HEK293 (cell line): ENCODE data around the gene RAB7A.

Experiments used
- CTCF ChIA-PET: fragments of 350-600 bp; formaldehyde crosslinking; extraction: SDS; loops from one replicate; lab custom pipeline; 2021; ENCODE audit warnings: antibody characterized with exemption; lab: Yijun Ruan, JAX
- POLR2A ChIA-PET: fragments of 300-600 bp; formaldehyde crosslinking; extraction: SDS; loops from one replicate; lab custom pipeline; 2020; ENCODE audit warnings: antibody characterized with exemption, inconsistent platforms; lab: Yijun Ruan, JAX
- H3K27ac ChIP-seq: fragments of 200-500 bp; sonication (Bioruptor generic); 2 replicates; pipeline ENCODE4 v1.5.1; 2014; ENCODE audit warnings: low read depth, low read length, control low read depth, inconsistent platforms; ENCODE audit errors: extremely low read depth
- H3K36me3 ChIP-seq, 2 experiments: fragments of 200-500 bp in 1 of 2; sonication (Bioruptor generic) in 1 of 2; 1 replicate in 1 of 2; 2 replicates in 1 of 2; pipeline ENCODE4 v1.5.1; 2014 to 2017; ENCODE audit warnings: inconsistent platforms in 2 of 2, low read length in 2 of 2; ENCODE audit not compliant: control insufficient read depth in 2 of 2, insufficient read depth in 1 of 2
- H3K4me1 ChIP-seq: fragments of 200-500 bp; sonication (Bioruptor generic); 2 replicates; pipeline ENCODE4 v1.5.1; 2014; ENCODE audit warnings: mild to moderate bottlenecking, low read length, inconsistent platforms; ENCODE audit not compliant: control insufficient read depth, insufficient read depth
- H3K4me3 ChIP-seq: 2 replicates; pipeline ENCODE4 v1.5.1; 2011; ENCODE audit warnings: low read depth, mild to moderate bottlenecking, control low read depth, low read length, moderate library complexity
- H3K9me3 ChIP-seq: fragments of 200-500 bp; sonication (Bioruptor generic); 2 replicates; pipeline ENCODE4 v1.5.1; 2014; ENCODE audit warnings: low read depth, low read length, inconsistent platforms; ENCODE audit not compliant: control insufficient read depth, insufficient read depth
- IKZF3 ChIP-seq: fragments of 450-650 bp; IDR thresholded peaks from 2 replicates; pipeline ENCODE4 v1.5.0; 2018; ENCODE audit warnings: missing biosample characterization, mild to moderate bottlenecking, missing genetic modification characterization, moderate library complexity
- MZF1 ChIP-seq: fragments of 450-650 bp; formaldehyde crosslinking; IDR thresholded peaks from 2 replicates; pipeline ENCODE4 v1.5.1; 2017; ENCODE audit warnings: missing biosample characterization, missing genetic modification characterization, borderline replicate concordance
- PRDM10 ChIP-seq: fragments of 450-650 bp; formaldehyde crosslinking; IDR thresholded peaks from 2 replicates; pipeline ENCODE4 v1.5.1; 2016; ENCODE audit warnings: missing biosample characterization, missing genetic modification characterization
- REST ChIP-seq: fragments of 450-650 bp; formaldehyde crosslinking; IDR thresholded peaks from 2 replicates; pipeline ENCODE4 v1.5.1; 2016; ENCODE audit warnings: missing biosample characterization, missing genetic modification characterization
- SETDB1 ChIP-seq: IDR thresholded peaks from one replicate; pipeline ENCODE4 v1.6.1; 2017; ENCODE audit warnings: mild to moderate bottlenecking, low read length, moderate library complexity, mixed read lengths; ENCODE audit not compliant: insufficient read length
- ZBTB17 ChIP-seq: fragments of 450-650 bp; formaldehyde crosslinking; IDR thresholded peaks from 2 replicates; pipeline ENCODE4 v1.5.1; 2016; ENCODE audit warnings: missing biosample characterization, missing genetic modification characterization
- ZBTB48 ChIP-seq: fragments of 450-650 bp; formaldehyde crosslinking; IDR thresholded peaks from 2 replicates; pipeline ENCODE4 v1.5.1; 2016; ENCODE audit warnings: missing biosample characterization, missing genetic modification characterization
- ZEB2 ChIP-seq: fragments of 450-650 bp; formaldehyde crosslinking; IDR thresholded peaks from 2 replicates; pipeline ENCODE4 v1.5.1; 2016; ENCODE audit warnings: missing biosample characterization, missing genetic modification characterization
- ZNF155 ChIP-seq: fragments of 450-650 bp; formaldehyde crosslinking; IDR thresholded peaks from 2 replicates; pipeline ENCODE4 v1.5.1; 2016; ENCODE audit warnings: missing biosample characterization, missing genetic modification characterization
- ZNF175 ChIP-seq: fragments of 450-650 bp; formaldehyde crosslinking; IDR thresholded peaks from 2 replicates; pipeline ENCODE4 v1.5.1; 2016; ENCODE audit warnings: missing biosample characterization, missing genetic modification characterization
- ZNF19 ChIP-seq: fragments of 450-650 bp; formaldehyde crosslinking; IDR thresholded peaks from 2 replicates; pipeline ENCODE4; 2016; ENCODE audit warnings: missing biosample characterization, missing genetic modification characterization, low read depth
- ZNF23 ChIP-seq: fragments of 450-650 bp; formaldehyde crosslinking; IDR thresholded peaks from 2 replicates; pipeline ENCODE4 v1.5.1; 2016; ENCODE audit warnings: missing biosample characterization, missing genetic modification characterization, borderline replicate concordance
- ZNF335 ChIP-seq: fragments of 450-650 bp; formaldehyde crosslinking; conservative IDR thresholded peaks from 2 replicates; pipeline ENCODE4 v1.5.1; 2016; ENCODE audit warnings: missing biosample characterization, missing genetic modification characterization
- ZNF37A ChIP-seq: fragments of 450-650 bp; IDR thresholded peaks from 2 replicates; pipeline ENCODE4 v1.5.1; 2018; ENCODE audit warnings: missing biosample characterization, missing genetic modification characterization
- ZNF433 ChIP-seq: fragments of 450-650 bp; formaldehyde crosslinking; IDR thresholded peaks from 2 replicates; pipeline ENCODE4 v1.5.1; 2016; ENCODE audit warnings: missing biosample characterization, missing genetic modification characterization, low read depth
- ZNF48 ChIP-seq: fragments of 450-650 bp; formaldehyde crosslinking; IDR thresholded peaks from 2 replicates; pipeline ENCODE4 v1.5.1; 2016; ENCODE audit warnings: missing biosample characterization, missing genetic modification characterization
- ZNF510 ChIP-seq: fragments of 450-650 bp; formaldehyde crosslinking; IDR thresholded peaks from 2 replicates; pipeline ENCODE4 v1.5.1; 2018; ENCODE audit warnings: mild to moderate bottlenecking, missing genetic modification characterization, missing biosample characterization; ENCODE audit not compliant: insufficient replicate concordance
- ZNF596 ChIP-seq: fragments of 450-650 bp; IDR thresholded peaks from 2 replicates; pipeline ENCODE4 v1.5.0; 2018; ENCODE audit warnings: missing biosample characterization, mild to moderate bottlenecking, missing genetic modification characterization, moderate library complexity
- ZNF677 ChIP-seq: fragments of 450-650 bp; IDR thresholded peaks from 2 replicates; pipeline ENCODE4 v1.5.0; 2018; ENCODE audit warnings: missing biosample characterization, mild to moderate bottlenecking, missing genetic modification characterization, moderate library complexity
- ZXDB ChIP-seq: fragments of 450-650 bp; formaldehyde crosslinking; IDR thresholded peaks from 2 replicates; pipeline ENCODE4 v1.5.1; 2016; ENCODE audit warnings: missing biosample characterization, missing genetic modification characterization
- TF ChIP-seq, protein P1 (sequence below): fragments of 450-650 bp; formaldehyde crosslinking; IDR thresholded peaks from 2 replicates; pipeline ENCODE4 v1.5.1; 2016; ENCODE audit warnings: missing biosample characterization, missing genetic modification characterization

RAB7A gene

GRCh38 chr3:128799653-128800052 lies 73.7 kb downstream of the RAB7A start (continued):
- no peak for TF ChIP-seq REST
- no peak for TF ChIP-seq ZNF677
- no peak for TF ChIP-seq ZBTB48
- TF ChIP-seq ZBTB17 (tag by site-specific recombination): no peak
- no peak for TF ChIP-seq ZNF596 (tag by site-specific recombination)
- no peak for TF ChIP-seq ZEB2 (tag by site-specific recombination)
- TF ChIP-seq PRDM10 (tag by site-specific recombination): no peak
- TF ChIP-seq ZNF23 (tag by site-specific recombination): no peak
- TF ChIP-seq, all 188 proteins: peak for 0

DNA sequence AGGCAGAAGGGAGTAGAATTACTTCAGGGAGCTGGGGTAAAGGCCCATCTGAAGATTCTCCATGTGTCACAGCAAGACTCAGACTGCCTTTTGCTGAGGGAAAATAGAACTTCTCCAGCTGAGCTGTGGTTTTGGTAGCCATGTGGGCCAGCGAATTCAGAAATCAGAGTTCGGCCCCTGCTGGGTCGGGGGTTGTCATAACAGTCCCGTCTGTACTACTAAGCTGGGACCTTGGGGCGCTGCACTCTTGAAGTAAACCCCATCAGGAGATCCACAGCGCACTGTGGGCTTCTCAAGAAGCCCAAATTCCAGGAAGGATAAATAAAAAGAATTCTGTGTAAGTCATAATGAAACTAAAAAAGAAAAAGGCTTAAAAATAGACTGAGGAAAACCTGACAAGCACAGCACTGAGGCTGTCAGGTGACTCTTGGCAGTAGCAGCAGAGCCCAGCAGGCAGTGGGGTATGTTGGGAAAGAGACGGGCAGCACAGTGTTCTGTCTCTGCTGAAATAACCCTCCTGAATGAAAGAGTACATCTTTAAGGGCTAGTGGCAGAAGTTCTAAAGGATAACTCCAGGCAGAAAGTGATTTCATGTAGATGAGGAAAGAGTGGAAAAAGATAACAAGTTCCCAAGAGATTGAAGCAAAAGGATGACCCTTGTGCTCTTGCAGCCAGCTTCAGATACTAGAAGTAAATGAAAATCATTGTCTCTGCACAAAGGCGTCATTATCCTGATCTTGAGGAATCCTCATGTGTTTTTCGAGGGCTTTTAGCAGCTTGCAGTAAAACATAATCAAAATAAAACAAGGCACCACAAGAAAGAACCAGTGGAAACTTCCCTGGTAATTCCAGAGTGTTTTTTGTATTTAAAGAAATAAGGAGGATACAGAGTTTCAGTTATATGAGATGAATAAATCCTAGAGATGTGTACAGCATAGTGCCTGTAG lies 74.5 kb downstream of the RAB7A start:
- ChIA-PET CTCF (interaction anchor here (0.6 to 6.9 kb wide), 4 partner anchors 40 to 354 kb away, joined by 3 to 48 read pairs (median 4); no protein-coding TSS in a partner anchor), POLR2A (no interaction called here)
- H3K27ac ChIP-seq: no peak overlapping the region
- TF ChIP-seq SETDB1: no peak
- no peak for TF ChIP-seq ZNF37A (tag by site-specific recombination)
- TF ChIP-seq, protein P1, sequence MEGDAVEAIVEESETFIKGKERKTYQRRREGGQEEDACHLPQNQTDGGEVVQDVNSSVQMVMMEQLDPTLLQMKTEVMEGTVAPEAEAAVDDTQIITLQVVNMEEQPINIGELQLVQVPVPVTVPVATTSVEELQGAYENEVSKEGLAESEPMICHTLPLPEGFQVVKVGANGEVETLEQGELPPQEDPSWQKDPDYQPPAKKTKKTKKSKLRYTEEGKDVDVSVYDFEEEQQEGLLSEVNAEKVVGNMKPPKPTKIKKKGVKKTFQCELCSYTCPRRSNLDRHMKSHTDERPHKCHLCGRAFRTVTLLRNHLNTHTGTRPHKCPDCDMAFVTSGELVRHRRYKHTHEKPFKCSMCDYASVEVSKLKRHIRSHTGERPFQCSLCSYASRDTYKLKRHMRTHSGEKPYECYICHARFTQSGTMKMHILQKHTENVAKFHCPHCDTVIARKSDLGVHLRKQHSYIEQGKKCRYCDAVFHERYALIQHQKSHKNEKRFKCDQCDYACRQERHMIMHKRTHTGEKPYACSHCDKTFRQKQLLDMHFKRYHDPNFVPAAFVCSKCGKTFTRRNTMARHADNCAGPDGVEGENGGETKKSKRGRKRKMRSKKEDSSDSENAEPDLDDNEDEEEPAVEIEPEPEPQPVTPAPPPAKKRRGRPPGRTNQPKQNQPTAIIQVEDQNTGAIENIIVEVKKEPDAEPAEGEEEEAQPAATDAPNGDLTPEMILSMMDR (tag by site-specific recombination): no peak
- TF ChIP-seq ZNF48 (tag by site-specific recombination): no peak
- H3K9me3 ChIP-seq: no peaks in the 10 kb centered on the region
- H3K36me3 ChIP-seq: peaks cover 20 to 65% of the 10 kb centered on the region in 2 experiments
- no peaks in the 10 kb centered on the region for H3K4me1 ChIP-seq
- no peak overlapping the region for H3K4me3 ChIP-seq

DNA sequence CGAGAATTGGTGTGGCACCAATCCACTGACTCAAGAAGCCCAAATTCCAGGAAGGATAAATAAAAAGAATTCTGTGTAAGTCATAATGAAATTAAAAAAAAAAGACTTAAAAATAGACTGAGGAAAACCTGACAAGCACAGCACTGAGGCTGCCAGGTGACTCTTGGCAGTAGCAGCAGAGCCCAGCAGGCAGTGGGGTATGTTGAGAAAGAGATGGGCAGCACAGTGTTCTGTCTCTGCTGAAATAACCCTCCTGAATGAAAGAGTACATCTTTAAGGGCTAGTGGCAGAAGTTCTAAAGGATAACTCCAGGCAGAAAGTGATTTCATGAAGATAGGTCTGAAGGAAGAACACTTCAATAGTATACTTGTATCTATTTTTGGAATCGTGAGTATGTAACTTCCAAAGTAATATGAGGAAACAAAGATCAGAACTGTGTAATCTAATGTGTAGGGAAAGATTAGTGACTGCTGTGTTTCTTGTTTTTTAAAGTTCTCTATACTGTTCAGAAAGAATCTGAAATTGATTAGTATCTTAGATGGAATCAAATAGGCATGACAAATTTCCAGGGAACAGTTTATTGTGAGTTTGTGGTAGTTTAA lies 75.9 kb downstream of the RAB7A start:
- Histone ChIP-seq H3K4me3 (no peak overlapping the region), H3K9me3 (no peaks in the 10 kb centered on the region), H3K4me1 (no peaks in the 10 kb centered on the region), H3K36me3 (peaks cover 10 to 68% of the 10 kb centered on the region in 2 experiments), H3K27ac (no peak overlapping the region)
- ChIA-PET POLR2A (no interaction called here), CTCF (no interaction called here)
- TF ChIP-seq ZXDB (tag by site-specific recombination) (no peak), ZNF175 (tag by site-specific recombination) (no peak), ZNF335 (tag by site-specific recombination) (no peak), IKZF3 (tag by site-specific recombination) (no peak), ZNF433 (no peak), MZF1 (tag by site-specific recombination) (no peak), ZNF155 (tag by site-specific recombination) (no peak), ZNF510 (no peak), ZNF19 (tag by site-specific recombination) (no peak)
